MM.1S (cell line): ENCODE results near the gene LAGE3.

ENCODE experiments used
- CTCF ChIP-seq: fragments of 300-600 bp; sonication (generic); IDR thresholded peaks from 2 replicates; pipeline ENCODE4 v1.5.1; 2016; ENCODE audit warnings: antibody characterized with exemption, low read length, mixed read lengths
- EZH2 ChIP-seq: fragments of 300-600 bp; sonication (generic); optimal IDR thresholded peaks from 2 replicates; pipeline ENCODE3; 2017; ENCODE audit warnings: low read depth, mild to moderate bottlenecking, antibody characterized with exemption, low read length, mixed read lengths
- EZH2phosphoT487 ChIP-seq: fragments of 300-600 bp; sonication (generic); IDR thresholded peaks from 2 replicates; pipeline ENCODE4 v1.6.1; 2018; ENCODE audit warnings: antibody characterized with exemption, low read length

- TF ChIP-seq EZH2: no peak
- no peak for TF ChIP-seq CTCF
- TF ChIP-seq EZH2phosphoT487: no peak
These were observed 32.7 kb downstream of the LAGE3 start for GRCh38 chrX:154446430-154446829.
